CD4-positive, alpha-beta memory T cell (primary cell): ENCODE data around the gene TNFRSF6B. TPM values are rescaled to one million over a fixed set of nuclear protein-coding genes. Genes with fewer than 3 reads are reported as not detected.
"Not testable (repeated sequence)": the region's sequence is repeated elsewhere in the genome, so short reads cannot be mapped to it uniquely, and the experiment has no call there.

Experiments
- CTCF ChIA-PET: fragments of 350-600 bp; sonication (Branson Sonifier 250); formaldehyde crosslinking; loops from one replicate; lab custom pipeline; 2021; ENCODE audit warnings: inconsistent platforms; ENCODE audit not compliant: partially characterized antibody; lab: Charles Lee
- POLR2A ChIA-PET: fragments of 350-600 bp; sonication (Branson Sonifier 250); formaldehyde crosslinking; loops from one replicate; lab custom pipeline; 2021; ENCODE audit not compliant: partially characterized antibody; lab: Charles Lee
- DNase-seq, 5 donors: peaks; one replicate each; pipeline versions ENCODE4 v3.0.0 to v3.0.0-alpha.2; 2020 to 2022; ENCODE audit warnings: mixed read lengths in 1 of 5
- H3K27ac ChIP-seq: one replicate; pipeline ENCODE4 v1.7.0; 2013; ENCODE audit warnings: low read depth, low read length
- H3K27me3 ChIP-seq: 2 replicates; pipeline ENCODE4 v1.7.0; 2013; ENCODE audit warnings: mild to moderate bottlenecking, low read length, moderate library complexity; ENCODE audit not compliant: insufficient read depth
- H3K36me3 ChIP-seq: 2 replicates; pipeline ENCODE4 v1.7.0; 2013; ENCODE audit warnings: mild to moderate bottlenecking, low read length, moderate library complexity; ENCODE audit not compliant: insufficient read depth
- H3K4me1 ChIP-seq: 2 replicates; pipeline ENCODE4 v1.7.0; 2013; ENCODE audit warnings: mild to moderate bottlenecking, low read length, moderate library complexity; ENCODE audit not compliant: insufficient read depth
- H3K4me3 ChIP-seq, 2 donors: one replicate each; pipeline ENCODE4 v1.7.0; 2013; ENCODE audit warnings: low read length in 2 of 2, mild to moderate bottlenecking in 1 of 2
- H3K9me3 ChIP-seq, 2 donors: one replicate each; pipeline ENCODE4 v1.7.0; 2013; ENCODE audit warnings: low read length in 2 of 2, control low read depth in 1 of 2; ENCODE audit not compliant: control insufficient read depth in 1 of 2
- H3K27ac Mint-ChIP-seq, 7 donors: one replicate each; pipeline ENCODE4 v1.8.0; 2020 to 2021; ENCODE audit warnings: mixed read lengths in 7 of 7, mild to moderate bottlenecking in 6 of 7, inconsistent platforms in 3 of 7, moderate library complexity in 3 of 7
- H3K27me3 Mint-ChIP-seq, 2 donors: one replicate each; pipeline ENCODE4 v1.8.0; 2020 to 2021; ENCODE audit warnings: mixed read lengths in 2 of 2
- H3K36me3 Mint-ChIP-seq, 2 donors: one replicate each; pipeline ENCODE4 v1.8.0; 2020 to 2021; ENCODE audit warnings: mixed read lengths in 2 of 2, inconsistent platforms in 1 of 2, mild to moderate bottlenecking in 1 of 2
- H3K4me1 Mint-ChIP-seq, 4 donors: one replicate each; pipeline ENCODE4 v1.8.0; 2020 to 2021; ENCODE audit warnings: mixed read lengths in 4 of 4, mild to moderate bottlenecking in 1 of 4
- H3K4me3 Mint-ChIP-seq, 8 donors: one replicate each; pipeline ENCODE4 v1.8.0; 2020 to 2021; ENCODE audit warnings: mixed read lengths in 8 of 8, mild to moderate bottlenecking in 7 of 8, moderate library complexity in 6 of 8, inconsistent platforms in 3 of 8
- H3K9me3 Mint-ChIP-seq, 8 donors: one replicate each; pipeline ENCODE4 v1.8.0; 2020 to 2021; ENCODE audit warnings: mixed read lengths in 8 of 8, mild to moderate bottlenecking in 5 of 8, inconsistent platforms in 3 of 8, moderate library complexity in 1 of 8
- intact Hi-C: fragments of 100-400 bp; cut with micrococcal nuclease; formaldehyde crosslinking; loops from one replicate; pipeline ENCODE4 v1.15.1; 2023
- polyA plus RNA-seq, 2 donors: library from polyadenylated mRNA; unstranded; fragments of 300-500 nt; fragmentation: Illumina TruSeq; gene quantifications; one replicate each; pipeline ENCODE4 v1.2.3, GENCODE V29; 2021
- total RNA-seq, 2 experiments: library from RNA; stranded (reverse); gene quantifications; one replicate each; pipeline ENCODE4 v1.2.3, GENCODE V29; 2021

TNFRSF6B gene
- total and polyA plus RNA-seq, 4 experiments from 2014 or later: not detected

DNA sequence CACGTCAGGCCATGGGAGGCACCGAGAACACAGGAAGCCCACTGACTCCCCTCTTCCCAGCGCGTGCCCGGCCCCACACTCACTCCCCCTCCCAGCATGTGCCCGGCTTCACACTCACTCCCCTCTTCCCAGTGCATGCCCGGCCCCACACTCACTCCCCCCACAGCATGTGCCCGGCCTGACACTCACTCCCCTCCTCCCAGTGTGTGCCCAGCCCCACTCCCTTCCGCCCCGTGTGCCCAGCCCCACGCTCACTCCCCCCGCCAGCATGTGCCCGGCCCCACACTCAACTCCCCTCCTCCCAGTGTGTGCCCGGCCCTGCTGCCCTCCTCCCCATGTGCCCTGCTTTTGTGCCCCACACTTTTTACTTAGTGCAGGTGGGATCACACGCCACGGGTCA is 28.6 kb upstream of the TNFRSF6B start:
- Mint-ChIP-seq H3K36me3 (peaks cover 10 to 25% of the 10 kb centered on the region in 2 donors), H3K27ac (peak overlapping the region in 1 of 7 donors; percentile 11), H3K4me3 (no peak overlapping the region), H3K4me1 (peaks cover 0 to 2% (median under 1%) of the 10 kb centered on the region in 4 donors), H3K27me3 (no peaks in the 10 kb centered on the region), H3K9me3 (no peaks in the 10 kb centered on the region)
- ChIA-PET POLR2A (no interaction called here), CTCF (no interaction called here)
- no peaks in the 10 kb centered on the region for H3K27me3 ChIP-seq
- H3K4me1 ChIP-seq: no peaks in the 10 kb centered on the region
- H3K36me3 ChIP-seq: peaks cover 11% of the 10 kb centered on the region
- H3K9me3 ChIP-seq: no peaks in the 10 kb centered on the region
- H3K4me3 ChIP-seq: no peak overlapping the region
- H3K27ac ChIP-seq: no peak overlapping the region
- no peak for DNase-seq
- intact Hi-C loops: no loop called here

DNA sequence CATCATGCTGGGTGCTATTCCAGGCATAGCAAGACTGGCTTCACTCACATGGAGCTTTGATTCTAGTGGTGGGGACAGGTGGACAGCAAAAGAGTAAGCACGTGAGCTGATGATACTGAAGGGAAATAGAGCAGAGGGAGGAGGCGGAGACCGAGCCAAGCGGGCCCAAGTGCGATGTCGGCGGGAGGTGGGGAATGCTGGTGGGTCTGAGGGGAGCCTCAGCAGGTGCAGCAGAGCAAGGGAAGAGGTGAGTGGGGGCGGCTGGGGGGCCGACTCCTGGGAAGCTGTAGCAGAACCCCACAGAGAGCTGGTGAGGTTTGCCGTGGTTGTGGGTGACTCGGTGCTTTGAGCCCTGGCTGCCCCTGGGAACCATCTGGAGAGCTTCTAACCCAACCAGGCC is 28.1 kb upstream of the TNFRSF6B start:
- no peaks in the 10 kb centered on the region for H3K4me1 ChIP-seq
- peaks cover 10 to 25% of the 10 kb centered on the region in 2 donors for H3K36me3 Mint-ChIP-seq
- H3K27me3 Mint-ChIP-seq: no peaks in the 10 kb centered on the region
- no peak overlapping the region for H3K4me3 Mint-ChIP-seq
- CTCF ChIA-PET: interaction anchor here (1.5 kb wide), 1 partner anchor 10 kb away, joined by 4 read pairs; the partner anchor contains the start of gene RTEL1
- no peaks in the 10 kb centered on the region for H3K9me3 ChIP-seq
- no peaks in the 10 kb centered on the region for H3K27me3 ChIP-seq
- H3K4me3 ChIP-seq: no peak overlapping the region
- peak overlapping the region in 1 of 7 donors; percentile 11 for H3K27ac Mint-ChIP-seq
- intact Hi-C loops: no loop called here
- no peaks in the 10 kb centered on the region for H3K9me3 Mint-ChIP-seq
- POLR2A ChIA-PET: interaction anchor here (1.2 kb wide), 1 partner anchor 28 kb away, joined by 4 read pairs; the partner anchor contains the start of gene TNFRSF6B
- H3K4me1 Mint-ChIP-seq: peaks cover 0 to 2% (median under 1%) of the 10 kb centered on the region in 4 donors
- peaks cover 7% of the 10 kb centered on the region for H3K36me3 ChIP-seq
- no peak overlapping the region for H3K27ac ChIP-seq
- DNase-seq: no peak

DNA sequence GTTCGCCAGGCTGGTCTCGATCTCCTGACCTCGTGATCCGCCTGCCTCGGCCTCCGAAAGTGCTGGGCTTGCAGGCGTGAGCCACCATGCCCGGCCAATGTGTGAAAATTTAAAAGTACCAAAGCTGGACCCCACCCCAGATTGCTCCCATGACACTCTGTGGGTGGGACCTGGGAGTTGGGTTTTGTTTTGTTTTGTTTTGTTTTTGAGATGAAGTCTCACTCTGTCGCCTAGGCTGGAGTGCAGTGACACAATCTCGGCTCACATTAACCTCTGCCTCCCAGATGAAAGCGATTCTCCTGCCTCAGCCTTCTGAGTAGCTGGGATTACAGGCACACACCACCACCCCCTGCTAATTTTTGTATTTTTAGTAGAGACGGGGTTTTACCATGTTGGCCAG is 24.8 kb upstream of the TNFRSF6B start:
- H3K27ac ChIP-seq, intact Hi-C loops, H3K4me3 ChIP-seq, H3K4me1 ChIP-seq, DNase-seq, H3K4me3 Mint-ChIP-seq, H3K4me1 Mint-ChIP-seq, POLR2A ChIA-PET, CTCF ChIA-PET, H3K27ac Mint-ChIP-seq, H3K27me3 ChIP-seq, H3K9me3 ChIP-seq, H3K9me3 Mint-ChIP-seq, H3K27me3 Mint-ChIP-seq: not testable (repeated sequence)
- H3K36me3 Mint-ChIP-seq: peaks cover 13 to 25% of the 10 kb centered on the region in 2 donors
- H3K36me3 ChIP-seq: peaks cover 13% of the 10 kb centered on the region

DNA sequence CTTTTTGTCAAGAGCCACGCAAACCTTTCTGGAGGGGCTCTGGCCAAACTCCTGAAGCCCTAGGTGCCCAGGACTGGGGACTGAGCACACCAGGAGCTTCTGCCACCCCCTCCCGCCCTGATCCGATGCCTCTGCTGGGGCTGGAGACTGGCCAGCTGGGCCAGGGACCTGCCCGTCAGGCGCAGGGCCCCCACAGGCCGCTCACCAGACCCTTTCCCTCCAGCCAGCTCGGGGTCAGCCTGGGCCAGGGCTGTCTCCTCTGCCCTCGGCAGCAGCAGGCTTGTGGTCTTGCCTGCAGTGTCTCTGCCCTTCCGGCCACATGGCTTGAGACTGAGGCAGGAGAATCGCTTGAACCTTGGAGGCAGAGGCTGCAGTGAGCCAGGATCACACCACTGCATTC is 23.8 kb upstream of the TNFRSF6B start:
- DNase-seq: no peak
- H3K4me3 ChIP-seq: no peak overlapping the region
- H3K27me3 Mint-ChIP-seq: no peaks in the 10 kb centered on the region
- peaks cover 6% of the 10 kb centered on the region for H3K36me3 ChIP-seq
- intact Hi-C loops: no loop called here
- H3K4me1 ChIP-seq: no peaks in the 10 kb centered on the region
- H3K36me3 Mint-ChIP-seq: peaks cover 13 to 21% of the 10 kb centered on the region in 2 donors
- no peaks in the 10 kb centered on the region for H3K9me3 Mint-ChIP-seq
- H3K4me3 Mint-ChIP-seq: no peak overlapping the region
- H3K27ac ChIP-seq: no peak overlapping the region
- H3K9me3 ChIP-seq: no peaks in the 10 kb centered on the region
- POLR2A ChIA-PET: no interaction called here
- peaks cover 0 to 2% (median under 1%) of the 10 kb centered on the region in 4 donors for H3K4me1 Mint-ChIP-seq
- no peak overlapping the region for H3K27ac Mint-ChIP-seq
- no peaks in the 10 kb centered on the region for H3K27me3 ChIP-seq
- CTCF ChIA-PET: no interaction called here

DNA sequence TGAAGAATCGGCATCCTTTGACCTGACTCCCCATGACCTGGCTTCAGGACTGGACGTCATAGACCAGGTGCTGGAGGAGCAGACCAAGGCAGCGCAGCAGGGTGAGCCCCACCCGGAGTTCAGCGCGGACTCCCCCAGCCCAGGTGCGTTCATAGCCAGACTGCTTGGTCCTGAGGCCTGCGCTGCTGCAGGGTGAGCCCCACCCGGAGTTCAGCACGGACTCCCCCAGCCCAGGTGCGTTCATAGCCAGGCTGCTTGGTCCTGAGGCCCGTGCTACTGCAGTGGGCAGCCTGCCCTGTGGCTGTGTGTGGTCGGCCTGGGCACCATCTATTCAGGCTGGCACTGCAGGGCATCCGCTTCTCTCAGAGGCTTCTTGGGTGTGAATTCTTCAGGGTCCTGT is 22.5 kb upstream of the TNFRSF6B start:
- Mint-ChIP-seq H3K27ac (no peak overlapping the region), H3K27me3 (no peaks in the 10 kb centered on the region), H3K9me3 (no peaks in the 10 kb centered on the region), H3K4me1 (peaks cover 0 to 1% (median 0%) of the 10 kb centered on the region in 4 donors), H3K36me3 (peaks cover 12 to 15% of the 10 kb centered on the region in 2 donors), H3K4me3 (no peak overlapping the region)
- DNase-seq: no peak
- Histone ChIP-seq H3K27ac (no peak overlapping the region), H3K36me3 (peaks cover 6% of the 10 kb centered on the region), H3K4me1 (no peaks in the 10 kb centered on the region), H3K4me3 (no peak overlapping the region), H3K9me3 (no peaks in the 10 kb centered on the region), H3K27me3 (no peaks in the 10 kb centered on the region)
- intact Hi-C loops: no loop called here
- CTCF ChIA-PET: no interaction called here
- POLR2A ChIA-PET: no interaction called here

DNA sequence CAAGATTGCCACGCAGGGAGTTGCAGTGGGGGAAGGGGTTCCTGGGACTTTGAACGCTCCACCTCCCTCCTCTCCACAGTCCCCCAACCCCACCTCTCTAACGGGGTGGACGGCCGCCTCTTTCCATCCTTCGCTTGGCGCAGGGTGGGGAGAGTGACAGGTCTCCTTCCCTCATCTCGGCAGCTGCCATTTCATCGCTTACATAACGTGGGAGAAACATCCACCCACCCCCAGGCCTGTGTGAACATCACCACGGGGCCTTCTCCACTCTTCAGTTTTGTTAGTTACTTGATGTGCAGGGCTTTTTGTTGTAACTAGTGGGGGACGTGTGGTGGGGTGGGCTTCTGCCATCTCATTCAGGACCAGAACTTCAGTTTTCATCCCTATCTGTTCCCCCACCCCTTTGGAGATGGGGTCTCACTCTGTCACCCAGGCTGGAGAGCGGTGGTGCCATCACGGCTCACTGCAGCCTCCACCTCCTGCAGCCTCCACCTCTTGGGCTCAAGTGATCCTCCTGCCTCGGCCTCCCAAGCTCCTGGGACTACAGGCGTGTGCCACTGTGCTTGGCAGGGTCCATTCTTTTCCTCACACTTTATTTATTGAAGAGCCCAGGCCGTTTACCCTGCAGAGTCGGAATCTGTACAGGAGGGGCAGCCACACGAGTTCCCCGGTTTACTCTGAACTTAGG is 20.6 kb upstream of the TNFRSF6B start:
- Histone ChIP-seq H3K4me3 (no peak overlapping the region), H3K36me3 (peaks cover 6% of the 10 kb centered on the region), H3K27me3 (no peaks in the 10 kb centered on the region), H3K4me1 (no peaks in the 10 kb centered on the region), H3K9me3 (no peaks in the 10 kb centered on the region), H3K27ac (no peak overlapping the region)
- CTCF ChIA-PET: no interaction called here
- peaks cover 0 to 1% (median 0%) of the 10 kb centered on the region in 4 donors for H3K4me1 Mint-ChIP-seq
- H3K4me3 Mint-ChIP-seq: no peak overlapping the region
- DNase-seq: no peak
- no peak overlapping the region for H3K27ac Mint-ChIP-seq
- H3K36me3 Mint-ChIP-seq: peaks cover 8 to 12% of the 10 kb centered on the region in 2 donors
- intact Hi-C loops: no loop called here
- H3K9me3 Mint-ChIP-seq: no peaks in the 10 kb centered on the region
- no peaks in the 10 kb centered on the region for H3K27me3 Mint-ChIP-seq
- POLR2A ChIA-PET: no interaction called here

DNA sequence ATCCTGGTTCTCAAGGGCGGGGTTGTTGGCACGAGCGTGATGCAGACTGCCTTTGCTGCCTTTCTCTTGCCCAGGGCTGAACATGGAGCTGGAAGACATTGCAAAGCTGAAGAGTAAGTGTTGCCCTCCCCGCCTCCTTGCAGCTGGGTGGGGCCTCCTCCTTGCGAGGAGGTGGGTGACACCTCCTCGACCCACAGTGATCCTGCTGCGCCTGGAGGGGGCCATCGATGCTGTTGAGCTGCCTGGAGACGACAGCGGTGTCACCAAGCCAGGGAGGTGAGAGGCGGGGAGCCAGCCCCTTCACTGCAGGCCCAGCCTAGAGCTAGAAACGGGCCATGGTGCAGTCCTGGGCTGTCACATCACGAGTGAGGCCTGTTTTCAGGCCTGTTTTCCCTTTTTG is 18.4 kb upstream of the TNFRSF6B start:
- H3K27ac Mint-ChIP-seq: peak overlapping the region in 1 of 7 donors; percentile 61
- Histone ChIP-seq H3K27ac (no peak overlapping the region), H3K4me3 (no peak overlapping the region), H3K27me3 (no peaks in the 10 kb centered on the region), H3K9me3 (no peaks in the 10 kb centered on the region), H3K4me1 (no peaks in the 10 kb centered on the region), H3K36me3 (peaks cover 6% of the 10 kb centered on the region)
- H3K36me3 Mint-ChIP-seq: peaks cover 8 to 12% of the 10 kb centered on the region in 2 donors
- H3K27me3 Mint-ChIP-seq: no peaks in the 10 kb centered on the region
- DNase-seq: no peak
- CTCF ChIA-PET: no interaction called here
- intact Hi-C loops: no loop called here
- H3K9me3 Mint-ChIP-seq: no peaks in the 10 kb centered on the region
- H3K4me3 Mint-ChIP-seq: no peak overlapping the region
- H3K4me1 Mint-ChIP-seq: no peaks in the 10 kb centered on the region
- POLR2A ChIA-PET: no interaction called here
